GM21717 (cell line): ENCODE measurements around the gene RIPK1.
"Not testable (repeated sequence)": the region's sequence is repeated elsewhere in the genome, so short reads cannot be mapped to it uniquely, and the experiment has no call there.

Experiments used
- ATAC-seq: cut with Tn5 transposase; IDR thresholded peaks from one replicate; pipeline ENCODE4 v1.9.1; 2021; ENCODE audit warnings: mild to moderate bottlenecking, moderate library complexity; ENCODE audit not compliant: unreplicated experiment

The RIPK1 gene

DNA sequence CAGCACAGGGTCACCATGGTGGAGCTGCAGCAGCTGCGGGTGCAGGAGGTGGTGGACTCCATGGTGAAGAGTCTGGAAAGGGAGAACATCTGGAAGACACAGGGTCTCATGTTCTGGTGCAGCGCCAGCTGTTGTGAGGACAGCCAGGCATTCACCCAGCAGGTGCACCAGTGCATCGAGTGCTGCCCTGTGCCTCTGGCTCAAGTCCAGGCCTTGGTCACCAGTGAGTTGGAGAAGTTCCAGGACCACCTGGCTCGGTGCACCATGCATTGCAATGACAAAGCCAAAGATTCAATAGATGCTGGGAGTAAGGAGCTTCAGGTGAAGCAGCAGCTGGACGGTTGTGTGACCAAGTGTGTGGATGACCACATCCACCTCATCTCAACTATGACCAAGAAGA, 22.9 kb upstream of the RIPK1 start:
- no peak for ATAC-seq

DNA sequence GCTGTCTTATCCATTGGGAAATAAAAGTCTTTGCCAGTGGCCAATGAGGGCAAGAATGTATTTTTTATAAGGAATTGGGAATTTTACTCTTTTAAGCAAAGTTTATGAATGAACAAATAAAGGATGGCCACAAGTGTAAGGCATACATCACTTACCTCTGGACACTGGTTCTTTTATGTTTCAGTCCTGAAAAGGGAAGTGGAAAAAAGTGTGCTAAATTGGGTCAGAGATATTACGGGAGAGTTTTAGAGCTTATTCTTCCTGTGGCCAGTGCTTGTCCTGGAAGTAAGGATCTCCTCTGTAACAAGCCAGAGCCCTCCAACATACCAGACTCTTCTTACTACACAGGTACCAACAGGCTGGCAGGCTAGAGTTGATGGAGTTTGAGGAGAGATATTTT, 22.5 kb upstream of the RIPK1 start:
- ATAC-seq, result no peak

DNA sequence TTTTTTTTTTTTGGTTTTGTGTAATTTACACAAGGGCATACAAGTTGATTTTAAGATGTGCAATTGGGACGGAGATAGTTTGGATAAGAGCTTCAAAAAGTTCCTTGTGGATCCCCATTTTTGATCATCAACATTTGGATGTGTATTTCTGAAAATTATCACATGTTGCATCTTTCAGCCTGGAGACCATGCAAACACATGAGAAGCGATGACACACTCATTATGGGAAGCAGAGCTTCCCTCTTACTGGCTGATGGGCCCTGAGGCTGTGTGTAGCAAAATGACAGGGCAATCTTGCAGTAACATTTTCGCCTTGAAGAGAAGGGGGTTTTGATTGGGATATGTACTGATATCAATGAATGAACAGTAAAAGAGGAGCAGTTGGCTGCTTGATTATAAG, 22.0 kb upstream of the RIPK1 start:
- ATAC-seq, result no peak

DNA sequence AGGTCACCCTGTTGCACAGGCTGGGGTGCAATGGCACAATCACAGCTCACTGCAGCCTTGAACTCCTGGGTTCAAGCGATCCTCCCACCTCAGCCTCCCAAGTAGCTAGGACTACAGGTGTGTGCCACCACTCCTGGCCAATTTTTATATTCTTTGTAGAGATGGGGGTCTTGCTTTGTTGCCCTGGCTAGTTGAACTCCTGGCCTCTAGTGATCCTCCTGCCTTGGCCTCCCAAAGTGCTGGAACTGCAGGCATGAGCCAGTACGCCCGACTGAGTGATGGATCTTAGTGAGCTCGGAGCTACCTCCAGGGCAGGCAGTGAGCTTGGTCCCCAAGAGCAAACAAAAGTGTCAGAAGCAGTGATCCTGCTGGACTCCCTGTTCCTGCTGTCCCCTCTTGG, 20.3 kb upstream of the RIPK1 start:
- ATAC-seq, result not testable (repeated sequence)

DNA sequence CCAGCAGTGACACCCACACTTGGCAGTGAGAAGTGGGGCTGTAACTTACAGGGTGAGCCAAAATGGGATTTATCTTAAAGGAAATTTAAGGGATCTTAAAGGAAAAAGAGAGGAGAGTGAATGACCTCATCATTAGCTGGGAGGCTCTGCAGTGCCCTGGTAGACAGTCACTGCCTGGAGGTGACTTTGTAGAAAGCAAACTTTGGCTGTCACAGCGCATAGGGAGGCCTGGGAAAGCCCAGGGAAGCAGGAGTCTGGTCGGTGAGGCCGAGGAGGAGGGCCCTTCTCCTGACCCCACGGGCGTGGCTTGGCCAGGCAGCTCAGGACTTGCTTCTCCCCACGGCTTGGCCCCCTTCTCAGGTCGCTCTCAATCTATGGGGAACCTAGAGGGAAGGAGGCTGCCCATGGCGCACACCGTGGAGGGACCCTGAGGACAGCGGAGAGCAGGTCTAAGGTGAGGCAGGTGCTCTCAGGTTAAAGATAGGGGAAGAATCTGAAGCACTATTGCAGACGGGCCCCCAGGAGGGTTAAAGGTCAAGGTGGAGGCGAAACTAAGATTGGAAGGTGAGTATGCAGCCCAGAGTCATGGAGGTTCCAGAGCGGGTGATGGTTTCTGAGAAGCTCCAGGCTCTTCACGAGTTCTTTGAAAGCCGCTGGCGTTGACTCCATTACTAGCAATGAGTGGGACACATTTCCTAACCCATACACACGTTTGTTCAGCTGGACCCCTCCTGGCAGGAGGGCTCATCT, 15.6 kb upstream of the RIPK1 start:
- no peak for ATAC-seq

DNA sequence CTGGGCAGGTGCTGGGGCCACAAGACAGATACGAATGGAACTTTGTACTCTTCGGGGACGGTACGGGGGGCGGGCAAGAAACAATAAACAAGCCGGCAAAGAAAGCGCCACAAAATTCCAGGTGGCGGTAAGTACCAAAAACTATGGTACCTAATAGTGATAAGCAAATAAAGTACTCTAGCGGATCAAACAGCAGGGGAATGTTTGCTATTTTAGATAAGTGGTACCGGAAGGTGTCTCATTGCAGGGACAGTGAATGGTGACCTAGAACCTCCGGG, 15.1 kb upstream of the RIPK1 start:
- ATAC-seq, result no peak

DNA sequence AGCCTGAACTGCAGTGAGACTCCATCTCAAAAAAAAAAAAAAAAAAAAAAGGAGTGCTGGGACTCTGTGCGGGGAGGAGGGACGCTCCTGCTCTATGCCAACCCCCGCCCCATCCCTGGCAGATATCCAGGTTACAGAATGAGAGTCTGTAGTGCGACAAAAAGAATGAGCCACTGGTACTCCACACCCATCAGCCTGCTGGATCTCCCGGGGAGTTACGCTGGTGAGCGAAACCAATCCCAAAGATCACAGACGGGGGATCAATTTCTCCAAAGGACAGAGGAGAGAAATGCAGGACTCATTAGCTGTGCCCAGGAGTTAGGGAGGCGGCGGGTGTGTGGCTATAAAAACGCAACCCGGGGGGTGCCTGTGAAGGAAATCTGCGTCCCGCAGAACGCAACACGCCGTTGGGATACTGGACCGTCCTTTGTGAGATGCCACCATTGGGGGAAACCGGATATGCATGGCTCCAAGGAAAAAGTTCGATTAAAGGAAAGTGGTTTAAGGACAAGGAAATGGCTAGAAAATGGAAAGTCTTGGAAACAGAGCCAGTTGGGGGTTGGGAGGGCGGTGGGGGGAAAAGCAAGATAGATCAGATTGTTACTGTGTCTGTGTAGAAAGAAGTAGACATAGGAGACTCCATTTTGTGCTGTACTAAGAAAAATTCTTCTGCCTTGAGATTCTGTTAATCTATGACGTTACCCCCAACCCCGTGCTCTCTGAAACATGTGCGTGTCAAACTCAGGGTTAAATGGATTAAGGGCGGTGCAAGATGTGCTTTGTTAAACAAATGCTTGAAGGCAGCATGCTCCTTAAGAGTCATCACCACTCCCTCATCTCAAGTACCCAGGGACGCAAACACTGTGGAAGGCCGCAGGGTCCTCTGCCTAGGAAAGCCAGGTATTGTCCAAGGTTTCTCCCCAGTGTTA, 13.8 kb upstream of the RIPK1 start:
- not testable (repeated sequence) for ATAC-seq

DNA sequence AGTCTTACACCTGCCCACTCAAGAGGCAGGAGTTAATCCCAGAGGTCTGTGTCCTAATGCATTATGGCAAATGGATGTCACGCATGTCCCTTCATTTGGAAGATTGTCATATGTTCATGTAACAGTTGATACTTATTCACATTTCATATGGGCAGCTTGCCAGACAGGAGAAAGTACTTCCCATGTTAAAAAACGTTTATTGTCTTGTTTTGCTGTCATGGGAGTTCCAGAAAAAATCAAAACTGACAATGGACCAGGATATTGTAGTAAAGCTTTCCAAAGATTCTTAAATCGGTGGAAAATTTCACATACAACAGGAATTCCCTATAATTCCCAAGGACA, 13.2 kb upstream of the RIPK1 start:
- ATAC-seq, result not testable (repeated sequence)

DNA sequence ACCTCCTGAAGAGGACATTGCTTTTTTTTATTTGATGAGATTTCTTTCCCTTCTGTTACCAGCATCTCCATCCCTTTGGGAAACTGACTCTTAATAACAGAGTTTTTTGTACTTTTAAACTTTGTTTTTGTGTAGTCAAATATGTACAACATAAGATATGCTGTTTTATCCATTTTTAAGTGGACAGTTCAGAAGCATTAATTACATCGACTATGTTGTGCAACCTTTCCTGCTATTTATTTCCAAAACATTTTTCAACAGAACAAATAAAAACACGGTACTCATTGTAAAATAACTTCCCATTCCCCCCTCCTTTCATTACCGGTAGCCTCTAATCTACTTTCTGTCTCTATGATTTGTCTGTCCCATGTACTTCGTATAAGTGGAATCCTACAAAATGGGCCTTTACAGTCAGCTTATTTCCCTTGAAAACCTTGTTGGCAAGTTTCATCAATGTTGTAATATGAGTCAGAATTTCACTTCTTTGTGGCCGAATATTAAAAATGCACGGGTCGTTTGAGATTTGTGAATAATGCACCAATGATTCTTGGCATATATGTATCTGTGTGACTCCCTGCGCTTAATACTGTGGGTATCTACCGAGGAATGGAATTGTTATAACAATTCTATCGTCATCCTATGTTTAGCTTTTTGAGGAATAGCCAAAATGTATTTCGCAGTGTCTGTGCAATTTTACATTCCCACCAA, 11.1 kb upstream of the RIPK1 start:
- ATAC-seq, result no peak

DNA sequence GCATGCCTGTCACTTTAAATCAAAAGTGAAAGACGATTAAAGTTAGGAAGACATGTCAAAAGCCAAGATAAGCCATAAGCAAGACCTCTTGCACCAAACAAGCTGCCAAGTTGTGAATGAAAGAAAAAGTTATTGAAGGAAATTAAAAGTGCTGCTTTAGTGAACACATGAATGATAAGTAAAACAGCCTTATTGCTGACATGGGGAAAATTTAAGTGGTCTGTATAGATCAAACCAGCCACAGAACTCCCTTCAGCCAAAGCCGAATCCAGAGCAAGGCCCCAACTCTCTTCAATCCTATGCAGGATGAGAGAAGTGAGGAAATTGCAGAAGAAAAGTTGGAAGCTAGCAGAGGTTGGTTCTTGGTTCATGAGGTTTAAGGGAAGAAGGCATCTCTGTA, 9.3 kb upstream of the RIPK1 start:
- no peak for ATAC-seq

DNA sequence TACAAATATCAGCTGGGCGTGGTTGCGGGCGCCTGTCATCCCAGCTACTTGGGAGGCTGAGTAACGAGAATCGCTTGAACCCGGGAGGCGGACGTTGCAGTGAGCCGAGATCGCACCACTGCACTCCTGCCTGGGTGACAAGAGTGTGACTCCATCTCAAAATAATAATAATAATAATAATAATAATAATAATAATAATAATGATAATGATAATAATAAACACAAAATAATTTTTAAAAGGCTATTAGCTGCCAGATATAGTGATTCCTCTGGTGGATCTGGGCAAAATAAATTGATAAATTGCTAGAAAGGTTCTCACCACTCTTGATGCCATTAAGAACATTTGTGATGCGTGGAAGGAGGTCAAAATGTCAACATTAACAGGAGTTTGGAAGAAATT, 8.2 kb upstream of the RIPK1 start:
- not testable (repeated sequence) for ATAC-seq

DNA sequence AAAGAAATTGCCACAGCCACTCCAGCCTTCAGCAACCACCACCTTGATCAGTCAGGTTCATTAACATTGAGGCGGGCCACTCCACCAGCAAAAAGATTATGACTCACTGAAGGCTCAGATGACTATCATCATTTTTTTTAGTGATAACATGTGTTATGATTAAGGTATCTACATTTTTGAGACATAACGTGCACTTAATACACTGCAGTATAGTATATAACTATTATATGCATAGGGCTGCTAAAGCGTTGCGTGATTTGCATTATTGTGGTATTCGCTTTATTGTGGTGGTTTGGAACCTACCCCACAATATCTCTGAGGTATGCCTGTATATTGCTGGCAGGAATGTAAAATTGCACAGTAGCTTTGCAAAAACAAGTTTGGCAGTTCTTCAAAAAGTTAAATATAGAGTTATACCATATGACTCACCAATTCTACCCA, 6.8 kb upstream of the RIPK1 start:
- ATAC-seq, result no peak

DNA sequence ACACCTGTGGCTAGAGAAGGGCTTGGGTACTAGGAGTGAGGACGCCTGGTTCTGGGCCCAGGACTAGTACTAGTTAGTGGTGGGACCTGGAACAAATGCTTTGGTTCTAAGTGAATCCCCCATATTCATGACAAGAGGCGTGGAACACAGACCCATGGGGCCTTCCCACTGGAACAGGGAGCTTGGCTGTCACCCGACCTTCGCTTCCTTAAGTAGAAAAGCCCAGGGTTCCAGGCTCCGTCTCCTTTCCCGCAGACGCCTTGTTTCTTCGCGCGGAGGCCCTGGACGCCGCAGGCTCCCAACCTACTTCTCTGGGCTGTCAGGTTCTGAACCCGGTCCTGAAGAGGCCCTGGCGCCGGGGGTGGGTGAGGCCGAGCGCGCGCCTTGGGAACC, 5.0 kb upstream of the RIPK1 start:
- ATAC-seq, result not testable (repeated sequence)

DNA sequence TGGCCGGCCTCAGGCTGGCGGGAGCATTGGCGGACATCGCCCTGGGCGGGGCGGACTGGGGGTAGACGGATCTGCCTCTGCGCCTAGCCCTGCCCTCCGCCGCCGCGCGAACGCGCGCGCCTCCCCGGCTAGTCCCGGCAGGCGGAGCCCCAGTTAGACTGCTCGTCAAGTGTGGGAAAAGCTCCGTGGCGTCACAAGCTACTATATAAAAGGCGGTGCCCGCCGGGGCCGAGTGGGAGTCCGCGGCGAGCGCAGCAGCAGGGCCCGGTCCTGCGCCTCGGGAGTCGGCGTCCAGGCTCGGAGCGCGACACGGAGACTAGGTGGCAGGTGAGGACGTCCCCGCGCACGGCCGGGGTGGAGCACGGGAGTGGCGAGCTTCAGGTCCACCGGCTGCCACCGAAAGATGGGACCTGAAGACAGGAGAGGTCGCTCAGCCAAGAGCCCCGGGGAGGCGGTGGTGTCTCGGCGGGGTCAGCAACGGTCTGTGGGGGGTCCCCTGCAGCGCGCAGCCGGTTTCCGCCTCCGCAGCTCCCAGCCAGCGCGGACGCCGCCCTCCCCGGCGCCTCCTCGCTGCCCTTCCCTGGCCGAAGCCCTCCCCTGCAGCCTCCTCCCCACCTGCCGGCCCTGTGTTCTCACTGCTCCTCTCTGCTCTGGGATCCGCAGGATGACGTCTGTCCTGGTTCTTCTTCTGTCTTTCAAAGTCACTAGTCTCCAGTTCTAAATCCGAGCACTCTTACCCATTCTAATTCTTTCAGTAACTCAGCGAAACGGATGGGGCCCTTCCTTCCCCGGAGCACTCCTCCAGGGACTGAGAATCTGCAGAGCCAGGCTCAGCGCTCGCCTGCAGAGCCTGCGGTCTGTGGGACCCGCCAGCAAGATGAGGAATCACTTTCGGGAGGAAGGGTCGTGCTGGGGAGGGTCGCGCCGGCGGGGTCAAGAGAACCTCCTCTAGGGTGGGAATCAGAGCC, 4.3 kb upstream of the RIPK1 start:
- ATAC-seq, result peak; percentile 61

DNA sequence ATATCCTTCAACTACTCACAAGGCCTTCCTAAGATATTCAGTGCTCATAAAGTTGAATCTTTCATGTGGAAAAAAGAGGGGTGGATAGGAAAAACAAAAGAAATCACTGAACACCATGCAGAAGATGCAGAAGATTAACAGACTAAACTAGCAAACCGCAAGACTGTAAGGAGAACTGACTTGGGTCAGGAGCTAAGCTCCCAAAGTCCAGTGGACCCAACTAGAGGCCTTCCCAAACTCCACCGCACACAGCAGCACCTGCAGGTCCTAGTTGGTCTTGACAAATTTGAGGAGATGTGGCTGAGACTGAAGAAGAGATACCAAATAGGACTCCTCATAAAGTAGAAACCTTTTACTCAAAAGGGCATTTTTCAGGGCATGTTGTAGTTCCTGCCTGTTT, 3.3 kb downstream of the RIPK1 start:
- no peak for ATAC-seq

DNA sequence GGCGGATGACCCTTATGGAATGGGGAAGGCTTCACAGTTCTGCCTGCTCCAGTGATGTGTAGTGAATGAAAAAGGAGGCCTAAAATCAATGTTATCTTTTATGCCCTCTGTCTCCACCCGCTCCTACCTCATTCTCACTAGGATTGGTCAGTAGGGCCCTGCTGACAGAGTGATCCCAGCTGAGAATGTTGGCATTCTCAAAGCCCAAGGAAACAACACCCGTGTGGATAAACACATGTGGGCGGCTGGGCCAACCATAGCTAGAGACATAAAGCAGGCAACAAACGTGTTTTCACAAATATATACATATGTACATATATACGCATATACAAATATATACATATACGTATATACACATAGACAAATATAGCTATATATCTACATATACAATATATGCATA, 4.5 kb downstream of the RIPK1 start:
- no peak for ATAC-seq

DNA sequence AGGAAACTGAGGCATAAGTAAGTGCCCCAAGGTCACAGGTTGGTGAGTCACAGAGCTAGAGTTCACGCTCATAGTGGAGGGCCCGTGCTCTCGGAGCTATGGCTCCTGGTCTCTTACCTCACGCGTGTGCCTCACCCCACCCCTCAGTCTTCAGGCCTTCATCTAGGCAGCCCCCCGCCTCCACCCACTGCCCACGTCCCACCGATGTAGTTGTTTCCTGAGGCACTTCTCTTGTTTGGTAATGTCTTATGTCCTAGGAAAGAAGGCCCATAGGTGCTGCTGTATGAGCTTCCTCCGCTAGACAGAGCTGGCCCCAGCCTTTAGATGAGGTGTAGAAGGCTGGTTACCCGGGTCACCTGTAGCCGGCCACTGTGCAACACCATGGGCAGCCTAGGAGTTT, 5.1 kb downstream of the RIPK1 start:
- ATAC-seq, result no peak

DNA sequence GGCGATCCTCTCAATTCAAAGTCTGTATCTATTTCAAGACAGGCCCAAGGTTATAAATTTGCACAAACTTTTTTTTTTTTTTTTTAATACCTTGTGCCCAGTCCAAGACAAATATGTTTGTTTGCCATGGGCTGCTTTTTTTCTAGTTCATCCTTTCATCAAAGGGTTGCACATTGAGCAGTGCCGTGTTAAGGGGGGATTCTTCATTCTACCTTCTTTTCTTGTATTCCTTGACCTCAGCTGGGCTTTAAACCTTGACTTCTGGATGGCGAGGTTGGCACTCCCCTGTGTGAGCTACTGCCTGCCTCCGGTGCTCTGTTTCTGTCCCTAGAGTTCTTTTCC, 7.4 kb downstream of the RIPK1 start:
- ATAC-seq, result no peak

DNA sequence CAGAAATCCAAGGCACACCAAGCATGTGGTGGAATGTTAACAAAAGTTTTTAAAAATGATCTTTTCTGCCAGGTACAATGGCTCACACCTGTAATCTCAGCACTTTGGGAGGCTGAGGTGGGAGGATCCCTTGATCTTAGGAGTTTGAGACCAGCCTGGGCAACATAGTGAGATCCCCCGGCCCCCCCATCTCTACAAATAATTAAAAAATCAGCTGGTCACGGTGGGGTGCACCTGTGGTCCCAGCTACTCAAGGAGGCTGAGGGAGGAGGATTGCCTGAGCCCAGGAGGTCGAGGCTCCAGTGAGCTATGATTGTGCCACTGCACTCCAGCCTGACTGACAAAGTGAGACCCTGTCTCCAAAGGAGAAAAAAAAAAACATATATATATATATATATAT, 8.0 kb downstream of the RIPK1 start:
- ATAC-seq, result no peak

DNA sequence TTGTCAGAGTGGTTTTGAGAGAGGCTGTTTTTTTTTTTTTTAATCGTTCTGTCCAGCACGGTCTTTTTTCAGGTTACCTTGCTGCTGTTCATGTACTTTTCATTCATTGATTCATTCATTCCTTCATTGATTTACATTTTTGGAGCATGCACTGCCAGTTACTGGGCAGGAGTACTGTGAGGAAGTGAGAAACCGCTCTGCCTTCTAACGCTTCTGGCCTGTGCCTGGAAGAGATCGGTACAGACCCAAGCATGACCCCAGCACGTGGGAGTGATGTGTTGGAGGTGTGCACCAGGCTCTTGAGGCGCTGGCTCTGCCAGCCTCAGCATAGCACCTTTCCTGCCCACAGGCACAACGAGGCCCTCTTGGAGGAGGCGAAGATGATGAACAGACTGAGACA, 9.1 kb downstream of the RIPK1 start:
- no peak for ATAC-seq

DNA sequence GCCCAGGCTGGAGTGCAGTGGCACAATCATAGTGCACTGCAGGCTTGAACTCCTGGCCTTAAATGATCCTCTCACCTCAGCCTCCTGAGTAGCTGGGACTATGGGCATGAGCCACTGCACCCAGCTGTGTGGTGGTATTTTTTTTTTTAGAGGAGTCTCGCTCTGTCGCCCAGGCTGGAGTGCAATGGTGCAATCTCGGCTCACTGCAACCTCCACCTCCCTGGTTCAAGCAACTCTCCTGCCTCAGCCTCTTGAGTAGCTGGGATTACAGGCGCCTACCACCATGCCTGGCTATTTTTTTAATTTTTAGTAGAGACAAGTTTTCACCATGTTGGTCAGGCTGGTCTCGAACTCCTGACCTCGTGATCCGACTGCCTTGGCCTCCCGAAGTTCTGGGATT, 10.7 kb downstream of the RIPK1 start:
- ATAC-seq, result not testable (repeated sequence)
